Neural cell (in vitro differentiated cells): Measurements from ENCODE around the gene RSPRY1. TPM values are rescaled to one million over a fixed set of nuclear protein-coding genes. Genes with fewer than 3 reads are reported as not detected.

ENCODE experiments used
- H2AFZ ChIP-seq: fragments of 200-600, 300-800 bp; sonication (generic), shearing (Covaris generic); 2 replicates; pipeline ENCODE4 v1.6.0; 2014; ENCODE audit warnings: low read depth, mild to moderate bottlenecking, antibody characterized with exemption, low read length, moderate library complexity
- H3F3A ChIP-seq: fragments of 200-600 bp; shearing (Covaris generic); 2 replicates; pipeline ENCODE4 v1.6.1; 2016; ENCODE audit warnings: mild to moderate bottlenecking, moderate library complexity, mixed read lengths, antibody characterized with exemption, low read length; ENCODE audit not compliant: insufficient read depth, poor library complexity, severe bottlenecking
- H3K27ac ChIP-seq: fragments of 200-600, 300-800 bp; sonication (generic), shearing (Covaris generic); 2 replicates; pipeline ENCODE4 v1.5.1; 2014; ENCODE audit warnings: mild to moderate bottlenecking, low read length, moderate library complexity
- H3K27me3 ChIP-seq: fragments of 300-800, 200-600 bp; sonication (generic), shearing (Covaris generic); 2 replicates; pipeline ENCODE4 v1.6.0; 2014; ENCODE audit warnings: mild to moderate bottlenecking, low read depth, low read length, moderate library complexity; ENCODE audit not compliant: insufficient read depth
- H3K36me3 ChIP-seq: fragments of 300-800, 200-600 bp; sonication (generic), shearing (Covaris generic); 2 replicates; pipeline ENCODE4 v1.5.1; 2014; ENCODE audit warnings: mild to moderate bottlenecking, antibody characterized with exemption, low read length, moderate library complexity; ENCODE audit not compliant: insufficient read depth
- H3K4me2 ChIP-seq: fragments of 300-800, 200-600 bp; sonication (generic), shearing (Covaris generic); 2 replicates; pipeline ENCODE4 v1.6.0; 2014; ENCODE audit warnings: mild to moderate bottlenecking, low read length
- H3K4me3 ChIP-seq: fragments of 300-800, 200-600 bp; sonication (generic), shearing (Covaris generic); 2 replicates; pipeline ENCODE4 v1.5.1; 2014; ENCODE audit warnings: mild to moderate bottlenecking, low read length, moderate library complexity
- H3K79me2 ChIP-seq: fragments of 200-600 bp; shearing (Covaris generic); replicated peaks from 2 replicates; pipeline ENCODE4 v1.6.0; 2014; ENCODE audit warnings: mild to moderate bottlenecking, low read length, moderate library complexity; ENCODE audit not compliant: insufficient read depth
- H3K9ac ChIP-seq: fragments of 300-800, 200-600 bp; sonication (generic), shearing (Covaris generic); 2 replicates; pipeline ENCODE4 v1.6.1; 2016; ENCODE audit warnings: mild to moderate bottlenecking, low read length, mixed read lengths
- H3K9me2 ChIP-seq: fragments of 200-600 bp; shearing (Covaris generic); 2 replicates; pipeline ENCODE4 v1.6.1; 2016; ENCODE audit warnings: mild to moderate bottlenecking, low read length, mixed read lengths; ENCODE audit not compliant: insufficient read depth
- H3K9me3 ChIP-seq: fragments of 200-600, 300-800 bp; sonication (generic), shearing (Covaris generic); 2 replicates; pipeline ENCODE4 v1.6.1; 2016; ENCODE audit warnings: mild to moderate bottlenecking, mixed run types, low read length, moderate library complexity, mixed read lengths
- H4K20me1 ChIP-seq: fragments of 200-600 bp; shearing (Covaris generic); 2 replicates; pipeline ENCODE4 v1.6.1; 2016; ENCODE audit warnings: mild to moderate bottlenecking, mixed run types; ENCODE audit not compliant: insufficient read depth
- EP300 ChIP-seq: fragments of 450-650 bp; conservative IDR thresholded peaks from 2 replicates; pipeline ENCODE4 v1.6.1; 2014; ENCODE audit warnings: antibody characterized with exemption, mild to moderate bottlenecking, moderate library complexity; ENCODE audit not compliant: poor library complexity, severe bottlenecking
- EZH2 ChIP-seq: fragments of 200-600, 300-800 bp; shearing (Covaris generic), sonication (generic); IDR thresholded peaks from 2 replicates; pipeline ENCODE4 v1.6.1; 2014; ENCODE audit warnings: antibody characterized with exemption, low read length, borderline replicate concordance, mild to moderate bottlenecking; ENCODE audit not compliant: insufficient read depth, poor library complexity, severe bottlenecking
- MXI1 ChIP-seq: fragments of 450-650 bp; conservative IDR thresholded peaks from 2 replicates; pipeline ENCODE4 v1.6.1; 2014; ENCODE audit warnings: antibody characterized with exemption, mild to moderate bottlenecking; ENCODE audit not compliant: poor library complexity, severe bottlenecking
- POLR2AphosphoS5 ChIP-seq: IDR thresholded peaks from 2 replicates; pipeline ENCODE4 v1.6.1; 2012
- RAD21 ChIP-seq: fragments of 450-650 bp; conservative IDR thresholded peaks from 2 replicates; pipeline ENCODE4 v1.6.1; 2014; ENCODE audit warnings: antibody characterized with exemption, mild to moderate bottlenecking, moderate library complexity
- SMC3 ChIP-seq: fragments of 450-650 bp; conservative IDR thresholded peaks from 2 replicates; pipeline ENCODE4 v1.6.1; 2014; ENCODE audit warnings: antibody characterized with exemption, mild to moderate bottlenecking, moderate library complexity; ENCODE audit not compliant: poor library complexity
- polyA plus RNA-seq: library from polyadenylated mRNA; depleted of rRNA; stranded (reverse); fragments of >200 nt; gene quantifications from 2 replicates; pipeline ENCODE4 v1.2.3, GENCODE V29; 2014
- TF ChIP-seq, protein P1 (sequence below): fragments of 450-650 bp; IDR thresholded peaks from 2 replicates; pipeline ENCODE4 v1.5.1; 2014; ENCODE audit warnings: antibody characterized with exemption, mild to moderate bottlenecking, moderate library complexity; ENCODE audit not compliant: poor library complexity, severe bottlenecking
- TF ChIP-seq, protein P2 (sequence below): IDR thresholded peaks from 2 replicates; pipeline ENCODE4 v1.6.1; 2012; ENCODE audit warnings: borderline replicate concordance

RSPRY1 gene
- polyA plus RNA-seq, 1 donor from 2014 or later = 62.0 TPM

DNA sequence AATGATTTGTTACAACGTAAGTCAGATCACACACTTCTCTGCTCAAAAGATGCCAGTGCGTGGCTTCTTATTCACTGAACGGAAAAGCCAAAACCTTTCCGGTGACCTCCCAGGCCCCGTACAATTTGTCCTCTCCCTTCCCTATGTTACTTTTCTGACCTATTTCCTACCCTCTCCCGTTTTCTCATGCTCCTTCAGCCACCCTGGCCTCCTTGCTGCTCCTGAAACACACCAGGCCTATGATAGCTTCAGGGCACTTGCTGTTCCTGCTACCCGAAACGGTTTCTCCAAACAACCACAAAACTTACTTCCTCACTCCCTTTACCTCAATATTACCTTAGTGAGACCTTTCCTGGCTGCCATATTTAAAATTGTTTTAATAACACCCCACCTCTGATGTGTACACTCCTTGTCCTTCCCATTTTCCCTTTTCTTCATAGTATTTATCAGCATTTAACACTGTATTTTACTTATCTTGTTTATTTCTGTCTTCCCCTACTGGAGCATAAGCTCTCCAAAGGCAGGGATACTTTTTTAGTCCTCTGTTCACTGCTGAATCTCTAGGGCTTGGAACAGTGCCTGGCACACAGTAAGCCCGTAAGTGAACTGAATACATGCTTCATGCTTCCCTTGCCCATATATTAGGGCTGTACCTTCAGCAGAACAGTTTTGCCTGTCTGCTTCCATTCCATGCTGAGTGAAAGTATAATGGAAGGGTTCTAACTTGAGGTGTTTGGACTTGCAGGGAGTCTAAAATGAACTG, 48.0 kb downstream of the RSPRY1 start:
- no peaks in the 10 kb centered on the region for H3K9me2 ChIP-seq
- no peaks in the 10 kb centered on the region for H3K9me3 ChIP-seq
- H3F3A ChIP-seq = no peaks in the 10 kb centered on the region
- no peaks in the 10 kb centered on the region for H3K27me3 ChIP-seq
- no peak overlapping the region for H3K27ac ChIP-seq
- no peak overlapping the region for H2AFZ ChIP-seq
- no peaks in the 10 kb centered on the region for H4K20me1 ChIP-seq
- no peaks in the 10 kb centered on the region for H3K79me2 ChIP-seq
- TF ChIP-seq, protein P1, sequence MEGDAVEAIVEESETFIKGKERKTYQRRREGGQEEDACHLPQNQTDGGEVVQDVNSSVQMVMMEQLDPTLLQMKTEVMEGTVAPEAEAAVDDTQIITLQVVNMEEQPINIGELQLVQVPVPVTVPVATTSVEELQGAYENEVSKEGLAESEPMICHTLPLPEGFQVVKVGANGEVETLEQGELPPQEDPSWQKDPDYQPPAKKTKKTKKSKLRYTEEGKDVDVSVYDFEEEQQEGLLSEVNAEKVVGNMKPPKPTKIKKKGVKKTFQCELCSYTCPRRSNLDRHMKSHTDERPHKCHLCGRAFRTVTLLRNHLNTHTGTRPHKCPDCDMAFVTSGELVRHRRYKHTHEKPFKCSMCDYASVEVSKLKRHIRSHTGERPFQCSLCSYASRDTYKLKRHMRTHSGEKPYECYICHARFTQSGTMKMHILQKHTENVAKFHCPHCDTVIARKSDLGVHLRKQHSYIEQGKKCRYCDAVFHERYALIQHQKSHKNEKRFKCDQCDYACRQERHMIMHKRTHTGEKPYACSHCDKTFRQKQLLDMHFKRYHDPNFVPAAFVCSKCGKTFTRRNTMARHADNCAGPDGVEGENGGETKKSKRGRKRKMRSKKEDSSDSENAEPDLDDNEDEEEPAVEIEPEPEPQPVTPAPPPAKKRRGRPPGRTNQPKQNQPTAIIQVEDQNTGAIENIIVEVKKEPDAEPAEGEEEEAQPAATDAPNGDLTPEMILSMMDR = no peak
- TF ChIP-seq RAD21 (no peak), EZH2 (no peak)
- no peak overlapping the region for H3K4me2 ChIP-seq
- peaks cover 22% of the 10 kb centered on the region for H3K36me3 ChIP-seq
- no peak overlapping the region for H3K4me3 ChIP-seq
- no peak overlapping the region for H3K9ac ChIP-seq

DNA sequence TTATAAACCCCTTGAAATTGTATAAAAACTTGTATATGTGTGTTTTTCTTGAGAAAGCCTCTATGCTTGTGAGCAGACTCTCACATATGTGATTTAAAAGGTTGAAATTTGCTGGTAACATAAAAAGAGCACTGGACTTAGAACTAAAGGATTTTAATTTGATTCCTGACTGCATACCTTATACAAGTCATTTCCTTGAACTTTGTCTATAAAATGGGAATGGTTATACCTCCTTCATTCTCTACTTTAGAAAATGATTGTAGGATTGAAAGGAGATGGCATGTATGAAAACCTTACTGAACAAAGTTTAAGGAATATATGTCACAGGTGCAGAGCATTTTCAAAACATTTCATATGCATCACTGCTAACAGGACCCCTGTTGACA, 48.6 kb downstream of the RSPRY1 start:
- H3F3A ChIP-seq = no peaks in the 10 kb centered on the region
- peaks cover 22% of the 10 kb centered on the region for H3K36me3 ChIP-seq
- TF ChIP-seq RAD21 (no peak), EP300 (no peak), SMC3 (no peak), MXI1 (no peak), POLR2AphosphoS5 (no peak)
- TF ChIP-seq, protein P2, sequence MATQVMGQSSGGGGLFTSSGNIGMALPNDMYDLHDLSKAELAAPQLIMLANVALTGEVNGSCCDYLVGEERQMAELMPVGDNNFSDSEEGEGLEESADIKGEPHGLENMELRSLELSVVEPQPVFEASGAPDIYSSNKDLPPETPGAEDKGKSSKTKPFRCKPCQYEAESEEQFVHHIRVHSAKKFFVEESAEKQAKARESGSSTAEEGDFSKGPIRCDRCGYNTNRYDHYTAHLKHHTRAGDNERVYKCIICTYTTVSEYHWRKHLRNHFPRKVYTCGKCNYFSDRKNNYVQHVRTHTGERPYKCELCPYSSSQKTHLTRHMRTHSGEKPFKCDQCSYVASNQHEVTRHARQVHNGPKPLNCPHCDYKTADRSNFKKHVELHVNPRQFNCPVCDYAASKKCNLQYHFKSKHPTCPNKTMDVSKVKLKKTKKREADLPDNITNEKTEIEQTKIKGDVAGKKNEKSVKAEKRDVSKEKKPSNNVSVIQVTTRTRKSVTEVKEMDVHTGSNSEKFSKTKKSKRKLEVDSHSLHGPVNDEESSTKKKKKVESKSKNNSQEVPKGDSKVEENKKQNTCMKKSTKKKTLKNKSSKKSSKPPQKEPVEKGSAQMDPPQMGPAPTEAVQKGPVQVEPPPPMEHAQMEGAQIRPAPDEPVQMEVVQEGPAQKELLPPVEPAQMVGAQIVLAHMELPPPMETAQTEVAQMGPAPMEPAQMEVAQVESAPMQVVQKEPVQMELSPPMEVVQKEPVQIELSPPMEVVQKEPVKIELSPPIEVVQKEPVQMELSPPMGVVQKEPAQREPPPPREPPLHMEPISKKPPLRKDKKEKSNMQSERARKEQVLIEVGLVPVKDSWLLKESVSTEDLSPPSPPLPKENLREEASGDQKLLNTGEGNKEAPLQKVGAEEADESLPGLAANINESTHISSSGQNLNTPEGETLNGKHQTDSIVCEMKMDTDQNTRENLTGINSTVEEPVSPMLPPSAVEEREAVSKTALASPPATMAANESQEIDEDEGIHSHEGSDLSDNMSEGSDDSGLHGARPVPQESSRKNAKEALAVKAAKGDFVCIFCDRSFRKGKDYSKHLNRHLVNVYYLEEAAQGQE = no peak
- no peak overlapping the region for H3K4me3 ChIP-seq
- no peak overlapping the region for H2AFZ ChIP-seq
- H3K9me3 ChIP-seq = no peaks in the 10 kb centered on the region
- H3K9me2 ChIP-seq = no peaks in the 10 kb centered on the region
- no peak overlapping the region for H3K4me2 ChIP-seq
- no peaks in the 10 kb centered on the region for H3K27me3 ChIP-seq
- H3K9ac ChIP-seq = no peak overlapping the region
- no peak overlapping the region for H3K27ac ChIP-seq
- H4K20me1 ChIP-seq = no peaks in the 10 kb centered on the region
- H3K79me2 ChIP-seq = no peaks in the 10 kb centered on the region
